Uterus (tissue), 2 donors: Measurements from ENCODE around the gene OPN1SW.

Source experiments
- CTCF ChIP-seq, 4 experiments: fragments of 200-600 bp in 2 of 4; fragments of 450-650 bp in 2 of 4; sonication (generic) in 2 of 4; IDR thresholded peaks; one replicate each; pipeline ENCODE4 v1.5.1; 2016 to 2019; ENCODE audit warnings: antibody characterized with exemption in 4 of 4, mild to moderate bottlenecking in 2 of 4, moderate library complexity in 1 of 4
- POLR2A ChIP-seq, 2 donors: fragments of 450-650 bp; IDR thresholded peaks; one replicate each; pipeline ENCODE4 v1.6.1; 2016; ENCODE audit warnings: antibody characterized with exemption in 2 of 2, mild to moderate bottlenecking in 1 of 2, moderate library complexity in 1 of 2

- TF ChIP-seq CTCF (IDR thresholded peaks at IDR 0.05) (no peak), POLR2A (IDR thresholded peaks at IDR 0.05) (no peak)
These were observed 50.9 kb downstream of the OPN1SW start for GRCh38 chr7:128724743-128725142.
